Measurements from ENCODE around the gene ZEB1.

GRCh38 chr10:31352436-31353226 is 33.6 kb downstream of the ZEB1 start:
- TF ChIP-seq POLR2AphosphoS5 (IDR thresholded peaks at IDR 0.05) (no peak), CTCF (IDR thresholded peaks at IDR 0.05) (no peak), EP300 (IDR thresholded peaks at IDR 0.05) (no peak)

Measured in esophagus muscularis mucosa (tissue), 4 donors.